Breast epithelium (tissue), 4 donors: ENCODE measurements around the gene IRX6. TPM values are rescaled to one million over a fixed set of nuclear protein-coding genes. Genes with fewer than 3 reads are reported as not detected.

Source experiments
- DNase-seq, 2 donors: peaks; one replicate each; pipeline ENCODE4 v3.0.0-alpha.2; 2019; ENCODE audit warnings: low spot score in 2 of 2
- H3K27ac ChIP-seq, 2 donors: fragments of 200-600 bp; sonication (generic) in 1 of 2; one replicate each; pipeline ENCODE4 v1.5.1; 2016 to 2019; ENCODE audit warnings: mild to moderate bottlenecking in 1 of 2
- H3K27me3 ChIP-seq, 2 donors: fragments of 200-600 bp; sonication (generic) in 1 of 2; one replicate each; pipeline versions ENCODE4 v1.5.1 to v1.6.0; 2017 to 2019; ENCODE audit warnings: control low read depth in 1 of 2, mild to moderate bottlenecking in 1 of 2
- H3K36me3 ChIP-seq: fragments of 200-600 bp; one replicate; pipeline ENCODE4 v1.5.1; 2019
- H3K4me1 ChIP-seq, 2 donors: fragments of 200-600 bp; sonication (generic); one replicate each; pipeline ENCODE4 v1.5.1; 2016 to 2019; ENCODE audit warnings: control low read depth in 1 of 2
- H3K4me3 ChIP-seq, 3 donors: fragments of 200-600 bp; sonication (generic); 1 replicate in 2 of 3; 2 replicates in 1 of 3; pipeline ENCODE4 v1.5.1; 2016 to 2019; ENCODE audit warnings: mild to moderate bottlenecking in 3 of 3, moderate library complexity in 2 of 3
- H3K9me3 ChIP-seq, 2 donors: fragments of 200-600 bp; sonication (generic) in 1 of 2; one replicate each; pipeline ENCODE4 v1.5.1; 2016 to 2019; ENCODE audit warnings: control low read depth in 1 of 2
- CTCF ChIP-seq, 3 donors: fragments of 450-650 bp; IDR thresholded peaks; one replicate each; pipeline ENCODE4 v1.5.1; 2016 to 2017; ENCODE audit warnings: antibody characterized with exemption in 3 of 3, mild to moderate bottlenecking in 3 of 3, moderate library complexity in 3 of 3
- POLR2A ChIP-seq: fragments of 450-650 bp; IDR thresholded peaks from one replicate; pipeline ENCODE4 v1.6.1; 2016; ENCODE audit warnings: antibody characterized with exemption, mild to moderate bottlenecking, moderate library complexity
- POLR2AphosphoS5 ChIP-seq, 3 donors: sonication (generic); formaldehyde crosslinking; IDR thresholded peaks; one replicate each; pipeline ENCODE4 v1.6.1; 2017; ENCODE audit warnings: antibody characterized with exemption in 3 of 3
- intact Hi-C: fragments of 100-400 bp; cut with DNase I; formaldehyde crosslinking; loops from one replicate; pipeline ENCODE4 v1.15.1; 2023; ENCODE audit warnings: low total_unique reads
- total RNA-seq, 3 donors: library from RNA; depleted of rRNA; stranded (reverse); fragments of >200 nt; gene quantifications; one replicate each; pipeline ENCODE4 v1.1.0, GENCODE V29; 2016

The IRX6 gene
- total RNA-seq, 3 donors from 2014 or later: 3.1 to 12.8 (median 3.6) TPM

- no peak overlapping the region for H3K27ac ChIP-seq
- intact Hi-C loops: loop anchor here (5.0 kb wide), 1 partner anchor 1938 kb away; no protein-coding TSS in a partner anchor
- DNase-seq: no peak
- no peaks in the 10 kb centered on the region for H3K27me3 ChIP-seq
- no peaks in the 10 kb centered on the region for H3K9me3 ChIP-seq
- H3K36me3 ChIP-seq: no peaks in the 10 kb centered on the region
- TF ChIP-seq CTCF (IDR thresholded peaks at IDR 0.05) (no peak), POLR2A (no peak), POLR2AphosphoS5 (IDR thresholded peaks at IDR 0.05) (no peak)
- H3K4me3 ChIP-seq: no peak overlapping the region
- no peaks in the 10 kb centered on the region for H3K4me1 ChIP-seq
Observed at GRCh38 chr16:55364811-55365210, 40.8 kb downstream of the IRX6 start.

- TF ChIP-seq POLR2A (no peak), POLR2AphosphoS5 (IDR thresholded peaks at IDR 0.05) (no peak), CTCF (IDR thresholded peaks at IDR 0.05) (no peak)
- H3K27ac ChIP-seq: peak overlapping the region; percentile 20 to 21
- H3K4me3 ChIP-seq: no peak overlapping the region
Observed at GRCh38 chr16:55367301-55367811, 43.4 kb downstream of the IRX6 start.

GRCh38 chr16:55367866-55368603 lies 44.0 kb downstream of the IRX6 start:
- no peak for DNase-seq
- intact Hi-C loops: loop anchor here (5.0 kb wide), 1 partner anchor 1941 kb away; no protein-coding TSS in a partner anchor
- Histone ChIP-seq H3K9me3 (no peaks in the 10 kb centered on the region), H3K27ac (no peak overlapping the region), H3K36me3 (no peaks in the 10 kb centered on the region), H3K4me3 (no peak overlapping the region), H3K27me3 (no peaks in the 10 kb centered on the region), H3K4me1 (no peaks in the 10 kb centered on the region)
- TF ChIP-seq POLR2AphosphoS5 (IDR thresholded peaks at IDR 0.05): no peak
- TF ChIP-seq POLR2A: no peak
- no peak for TF ChIP-seq CTCF (IDR thresholded peaks at IDR 0.05)

More at GRCh38 chr16:55367301-55367811, 43.4 kb downstream of the IRX6 start:
- intact Hi-C loops: loop anchor here (5.0 kb wide), 1 partner anchor 1940 kb away; no protein-coding TSS in a partner anchor
- Histone ChIP-seq H3K36me3 (no peaks in the 10 kb centered on the region), H3K4me1 (no peaks in the 10 kb centered on the region), H3K9me3 (no peaks in the 10 kb centered on the region), H3K27me3 (no peaks in the 10 kb centered on the region)
- DNase-seq: no peak

- TF ChIP-seq POLR2AphosphoS5 (IDR thresholded peaks at IDR 0.05): no peak
- TF ChIP-seq CTCF (IDR thresholded peaks at IDR 0.05): no peak
- TF ChIP-seq POLR2A: no peak
- Histone ChIP-seq H3K4me3 (no peak overlapping the region), H3K27ac (no peak overlapping the region), H3K9me3 (no peaks in the 10 kb centered on the region), H3K36me3 (no peaks in the 10 kb centered on the region), H3K4me1 (no peaks in the 10 kb centered on the region), H3K27me3 (no peaks in the 10 kb centered on the region)
- no peak for DNase-seq
- intact Hi-C loops: loop anchor here (5.0 kb wide), 1 partner anchor 1942 kb away; no protein-coding TSS in a partner anchor
Observed at GRCh38 chr16:55369151-55369550, 45.1 kb downstream of the IRX6 start.
